PC-9 (cell line): ENCODE results near the gene ARL6. TPM values are rescaled to one million over a fixed set of nuclear protein-coding genes. Genes with fewer than 3 reads are reported as not detected.

ENCODE experiments used
- BruUV-seq: library from RNA; stranded (reverse); fragments of 400-500 nt; replicated peaks from 2 replicates; lab custom pipeline; 2021; lab: Mats Ljungman, UMichigan
- CTCF ChIA-PET: fragments of 300-600 bp; sonication (Branson Sonifier 250); formaldehyde crosslinking; loops from one replicate; lab custom pipeline; 2022; ENCODE audit warnings: antibody characterized with exemption; lab: Charles Lee
- POLR2A ChIA-PET: fragments of 300-600 bp; sonication (Branson Sonifier 250); formaldehyde crosslinking; loops from one replicate; lab custom pipeline; 2022; ENCODE audit warnings: antibody characterized with exemption; ENCODE audit not compliant: unreplicated experiment; lab: Charles Lee
- DNase-seq, 2 experiments: peaks; one replicate each; pipeline versions ENCODE4 v3.0.0 to v3.0.0-alpha.2; 2015 to 2022; ENCODE audit warnings: mixed read lengths in 1 of 2
- H2AFZ ChIP-seq: fragments of 200-600 bp; sonication (generic); 2 replicates; pipeline ENCODE4 v1.8.1; 2017; ENCODE audit warnings: antibody characterized with exemption
- H3F3A ChIP-seq: fragments of 200-600 bp; sonication (generic); 2 replicates; pipeline ENCODE4 v1.8.1; 2017; ENCODE audit warnings: antibody characterized with exemption, mild to moderate bottlenecking, low read depth; ENCODE audit not compliant: insufficient read depth
- H3K27ac ChIP-seq: fragments of 200-600 bp; sonication (generic); 2 replicates; pipeline ENCODE4 v1.6.1; 2016; ENCODE audit warnings: mixed run types
- H3K27me3 ChIP-seq: fragments of 200-600 bp; sonication (generic); 2 replicates; pipeline ENCODE4 v1.6.1; 2016; ENCODE audit warnings: low read depth, mixed run types; ENCODE audit not compliant: insufficient read depth
- H3K36me3 ChIP-seq: fragments of 200-600 bp; sonication (generic); 2 replicates; pipeline ENCODE4 v1.6.1; 2016; ENCODE audit warnings: low read depth, mixed run types
- H3K4me1 ChIP-seq: fragments of 200-600 bp; sonication (generic); replicated peaks from 2 replicates; pipeline ENCODE4 v1.6.1; 2016; ENCODE audit warnings: mixed run types; ENCODE audit not compliant: insufficient read depth
- H3K4me2 ChIP-seq: fragments of 200-600 bp; sonication (generic); 2 replicates; pipeline ENCODE4 v1.6.1; 2017; ENCODE audit warnings: mixed run types
- H3K4me3 ChIP-seq: fragments of 200-600 bp; sonication (generic); 2 replicates; pipeline ENCODE4 v1.6.1; 2016; ENCODE audit warnings: mixed run types
- H3K79me2 ChIP-seq: fragments of 200-600 bp; sonication (generic); 2 replicates; pipeline ENCODE4 v1.6.1; 2017; ENCODE audit warnings: low read depth, mixed run types
- H3K9me2 ChIP-seq: fragments of 200-600 bp; sonication (generic); 2 replicates; pipeline ENCODE4 v1.8.1; 2017; ENCODE audit warnings: mild to moderate bottlenecking; ENCODE audit not compliant: insufficient read depth
- H3K9me3 ChIP-seq: fragments of 200-600 bp; sonication (generic); 2 replicates; pipeline ENCODE4 v1.8.1; 2016; ENCODE audit warnings: low read depth; ENCODE audit not compliant: insufficient read depth
- H4K20me1 ChIP-seq: fragments of 200-600 bp; sonication (generic); 2 replicates; pipeline ENCODE4 v1.8.1; 2017; ENCODE audit not compliant: insufficient read depth
- CTCF ChIP-seq: fragments of 200-600 bp; sonication (generic); conservative IDR thresholded peaks from 2 replicates; pipeline ENCODE4 v1.6.1; 2017; ENCODE audit warnings: mixed run types, antibody characterized with exemption, mild to moderate bottlenecking, moderate library complexity
- EZH2 ChIP-seq: fragments of 200-600 bp; sonication (generic); IDR thresholded peaks from 2 replicates; pipeline ENCODE4 v1.8.0; 2017; ENCODE audit warnings: antibody characterized with exemption, low read depth
- intact Hi-C: fragments of 100-400 bp; cut with micrococcal nuclease; formaldehyde crosslinking; loops from one replicate; pipeline ENCODE4 v1.10.0; 2022; ENCODE audit not compliant: unreplicated experiment
- total RNA-seq: library from RNA; stranded (reverse); gene quantifications from 2 replicates; pipeline ENCODE4 v1.2.3, GENCODE V29; 2021

Gene ARL6
- total RNA-seq, 1 experiment from 2014 or later, result 14.6 TPM

GRCh38 chr3:97765336-97765735, 778 bp downstream of the ARL6 start:
- TF ChIP-seq EZH2, result no peak
- TF ChIP-seq CTCF, result no peak
- Histone ChIP-seq H3K4me2 (peak overlapping the region; percentile 86), H3K9me2 (no peaks in the 10 kb centered on the region), H3K27me3 (no peaks in the 10 kb centered on the region), H3K36me3 (0 out of 2 replicates have a peak, but pooled peaks cover 8% of the 10 kb centered on the region), H4K20me1 (no peaks in the 10 kb centered on the region), H3F3A (peaks cover 12% of the 10 kb centered on the region; the same call in 1 of the 2 replicates), H3K9me3 (peaks cover 3% of the 10 kb centered on the region; the same call in 1 of the 2 replicates), H3K79me2 (peaks cover 19% of the 10 kb centered on the region), H3K27ac (no peak overlapping the region), H3K4me1 (peaks cover 22% of the 10 kb centered on the region), H2AFZ (peak overlapping the region; percentile 99), H3K4me3 (peak overlapping the region; percentile 69)
- no peak for DNase-seq
- CTCF ChIA-PET, result no interaction called here
- BruUV-seq, result TSS peak; percentile 51
- intact Hi-C loops, result no loop called here
- POLR2A ChIA-PET, result no interaction called here

- Histone ChIP-seq H4K20me1 (no peaks in the 10 kb centered on the region), H3F3A (no peaks in the 10 kb centered on the region), H3K4me1 (no peaks in the 10 kb centered on the region), H3K27me3 (no peaks in the 10 kb centered on the region), H3K36me3 (0 out of 2 replicates have a peak, but pooled peaks cover 8% of the 10 kb centered on the region), H3K27ac (no peak overlapping the region), H3K79me2 (no peaks in the 10 kb centered on the region), H3K4me3 (no peak overlapping the region), H3K4me2 (no peak overlapping the region), H2AFZ (no peak overlapping the region), H3K9me2 (no peaks in the 10 kb centered on the region), H3K9me3 (no peaks in the 10 kb centered on the region; the same call in 1 of the 2 replicates)
- CTCF ChIA-PET, result no interaction called here
- intact Hi-C loops, result no loop called here
- TF ChIP-seq EZH2 (no peak), CTCF (no peak)
- no peak for DNase-seq
- no TSS peak for BruUV-seq
- POLR2A ChIA-PET, result no interaction called here
These were observed 8.4 kb downstream of the ARL6 start for GRCh38 chr3:97772926-97773325.

- CTCF ChIA-PET, result no interaction called here
- H3K4me1 ChIP-seq, result no peaks in the 10 kb centered on the region
- no peak overlapping the region for H2AFZ ChIP-seq
- no peak for DNase-seq
- no peaks in the 10 kb centered on the region for H3K27me3 ChIP-seq
- no peaks in the 10 kb centered on the region for H4K20me1 ChIP-seq
- intact Hi-C loops, result no loop called here
- no peak overlapping the region for H3K27ac ChIP-seq
- H3K9me3 ChIP-seq, result no peaks in the 10 kb centered on the region
- no peaks in the 10 kb centered on the region for H3F3A ChIP-seq
- no TSS peak for BruUV-seq
- no peak overlapping the region for H3K4me2 ChIP-seq
- no peaks in the 10 kb centered on the region for H3K9me2 ChIP-seq
- no peak overlapping the region for H3K4me3 ChIP-seq
- POLR2A ChIA-PET, result no interaction called here
- H3K36me3 ChIP-seq, result no peaks in the 10 kb centered on the region
- TF ChIP-seq CTCF, result no peak
- no peak for TF ChIP-seq EZH2
- H3K79me2 ChIP-seq, result no peaks in the 10 kb centered on the region
These were observed 13.6 kb downstream of the ARL6 start for GRCh38 chr3:97778152-97778551.
